Neural crest cell (in vitro differentiated cells): Measurements from ENCODE around the gene BTN2A1. TPM values are rescaled to one million over a fixed set of nuclear protein-coding genes. Genes with fewer than 3 reads are reported as not detected.
"Not testable (repeated sequence)": the region's sequence is repeated elsewhere in the genome, so short reads cannot be mapped to it uniquely, and the experiment has no call there.

ENCODE experiments used
- DNase-seq: peaks from one replicate; pipeline ENCODE4 v3.0.0; 2021; ENCODE audit warnings: low read depth, mixed read lengths, low spot score
- H3K27ac Mint-ChIP-seq: one replicate; pipeline ENCODE4 v1.8.0; 2021; ENCODE audit warnings: mild to moderate bottlenecking, mixed read lengths; ENCODE audit not compliant: unreplicated experiment
- H3K27me3 Mint-ChIP-seq: 2 replicates; pipeline ENCODE4 v1.8.0; 2021; ENCODE audit warnings: low read depth, mild to moderate bottlenecking, mixed read lengths
- H3K36me3 Mint-ChIP-seq: 2 replicates; pipeline ENCODE4 v1.8.0; 2021; ENCODE audit warnings: low read depth, mild to moderate bottlenecking, mixed read lengths
- H3K4me1 Mint-ChIP-seq: 2 replicates; pipeline ENCODE4 v1.8.0; 2021; ENCODE audit warnings: mixed read lengths
- H3K4me3 Mint-ChIP-seq: one replicate; pipeline ENCODE4 v1.8.0; 2021; ENCODE audit warnings: mild to moderate bottlenecking, mixed read lengths
- H3K9me3 Mint-ChIP-seq: 2 replicates; pipeline ENCODE4 v1.8.0; 2021; ENCODE audit warnings: mixed read lengths
- total RNA-seq: library from RNA; stranded (reverse); gene quantifications from 2 replicates; pipeline ENCODE4 v1.2.1, GENCODE V29; 2021
- TF ChIP-seq, protein P1 (sequence below): fragments of 200-600 bp; sonication (generic); conservative IDR thresholded peaks from 2 replicates; pipeline ENCODE4 v1.5.0; 2021; ENCODE audit warnings: antibody characterized with exemption, mild to moderate bottlenecking

Gene BTN2A1
- total RNA-seq, 1 donor from 2014 or later = 25.2 TPM

DNA sequence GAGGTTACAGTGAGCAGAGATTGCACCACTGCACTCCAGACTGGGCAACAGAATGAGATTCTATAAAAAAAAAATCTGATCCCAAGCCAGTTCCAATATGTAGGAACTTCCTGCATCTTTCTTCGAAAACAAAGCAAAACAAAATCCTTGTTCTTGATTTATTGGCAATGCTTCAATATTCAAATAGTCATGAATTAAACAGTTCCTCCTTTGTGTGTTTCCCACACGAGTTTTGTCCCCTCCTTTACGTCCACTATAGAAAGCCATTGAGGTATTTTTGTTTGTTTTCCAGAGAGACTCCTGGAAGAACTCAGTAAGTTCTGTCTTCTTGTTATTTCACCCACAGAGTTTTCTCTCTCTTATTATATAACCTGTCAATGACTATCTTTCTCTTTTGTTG, 49.9 kb downstream of the BTN2A1 start:
- Mint-ChIP-seq H3K9me3 (no peaks in the 10 kb centered on the region), H3K27me3 (peaks cover 34% of the 10 kb centered on the region), H3K4me1 (peaks cover 4% of the 10 kb centered on the region), H3K27ac (no peak overlapping the region), H3K36me3 (no peaks in the 10 kb centered on the region), H3K4me3 (no peak overlapping the region)
- TF ChIP-seq, protein P1, sequence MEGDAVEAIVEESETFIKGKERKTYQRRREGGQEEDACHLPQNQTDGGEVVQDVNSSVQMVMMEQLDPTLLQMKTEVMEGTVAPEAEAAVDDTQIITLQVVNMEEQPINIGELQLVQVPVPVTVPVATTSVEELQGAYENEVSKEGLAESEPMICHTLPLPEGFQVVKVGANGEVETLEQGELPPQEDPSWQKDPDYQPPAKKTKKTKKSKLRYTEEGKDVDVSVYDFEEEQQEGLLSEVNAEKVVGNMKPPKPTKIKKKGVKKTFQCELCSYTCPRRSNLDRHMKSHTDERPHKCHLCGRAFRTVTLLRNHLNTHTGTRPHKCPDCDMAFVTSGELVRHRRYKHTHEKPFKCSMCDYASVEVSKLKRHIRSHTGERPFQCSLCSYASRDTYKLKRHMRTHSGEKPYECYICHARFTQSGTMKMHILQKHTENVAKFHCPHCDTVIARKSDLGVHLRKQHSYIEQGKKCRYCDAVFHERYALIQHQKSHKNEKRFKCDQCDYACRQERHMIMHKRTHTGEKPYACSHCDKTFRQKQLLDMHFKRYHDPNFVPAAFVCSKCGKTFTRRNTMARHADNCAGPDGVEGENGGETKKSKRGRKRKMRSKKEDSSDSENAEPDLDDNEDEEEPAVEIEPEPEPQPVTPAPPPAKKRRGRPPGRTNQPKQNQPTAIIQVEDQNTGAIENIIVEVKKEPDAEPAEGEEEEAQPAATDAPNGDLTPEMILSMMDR = no peak
- DNase-seq = no peak

DNA sequence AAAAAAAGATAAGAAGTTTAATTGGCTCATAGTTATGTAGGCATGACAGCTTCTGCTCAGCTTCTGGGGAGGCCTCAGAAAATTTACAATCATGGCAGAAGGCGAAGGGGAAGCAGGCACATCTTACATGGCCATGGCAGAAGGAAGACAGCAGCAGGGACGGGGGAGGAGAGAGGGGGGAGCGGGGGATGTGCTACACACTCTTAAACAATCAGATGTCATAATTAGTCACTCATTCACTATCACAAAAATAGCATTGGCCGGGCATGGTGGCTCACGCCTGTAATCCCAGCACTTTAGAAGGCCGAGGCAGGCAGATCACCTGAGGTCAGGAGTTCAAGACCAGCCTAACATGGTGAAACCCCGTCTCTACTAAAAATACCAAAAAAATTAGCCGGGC, 53.3 kb downstream of the BTN2A1 start:
- H3K27ac Mint-ChIP-seq, H3K4me1 Mint-ChIP-seq, H3K4me3 Mint-ChIP-seq, DNase-seq, H3K9me3 Mint-ChIP-seq, H3K36me3 Mint-ChIP-seq: not testable (repeated sequence)
- peaks cover 11% of the 10 kb centered on the region for H3K27me3 Mint-ChIP-seq

DNA sequence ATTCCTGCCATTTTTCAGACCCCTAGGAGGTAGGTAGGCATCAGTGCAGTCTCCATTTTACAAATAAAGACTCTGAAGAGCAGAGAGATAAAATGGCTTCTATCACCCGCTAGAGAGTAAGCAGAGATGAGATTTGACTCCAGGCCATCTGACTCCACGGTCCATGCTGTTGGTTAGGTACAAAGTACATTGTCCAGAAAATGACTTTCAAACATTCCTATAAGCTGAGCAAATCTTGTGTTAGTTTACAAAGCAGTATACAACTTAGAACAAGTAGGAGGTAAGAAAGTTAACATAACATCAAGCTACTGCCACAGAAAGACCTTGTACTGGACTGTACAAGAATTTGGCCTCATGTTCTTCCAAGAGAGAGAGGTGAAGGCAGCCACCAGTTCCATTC, 57.2 kb downstream of the BTN2A1 start:
- H3K27ac Mint-ChIP-seq = no peak overlapping the region
- H3K9me3 Mint-ChIP-seq = no peaks in the 10 kb centered on the region
- H3K4me1 Mint-ChIP-seq = peaks cover 21% of the 10 kb centered on the region
- H3K27me3 Mint-ChIP-seq = peaks cover 2% of the 10 kb centered on the region
- TF ChIP-seq, protein P1 = no peak
- H3K36me3 Mint-ChIP-seq = no peaks in the 10 kb centered on the region
- no peak for DNase-seq
- H3K4me3 Mint-ChIP-seq = no peak overlapping the region

DNA sequence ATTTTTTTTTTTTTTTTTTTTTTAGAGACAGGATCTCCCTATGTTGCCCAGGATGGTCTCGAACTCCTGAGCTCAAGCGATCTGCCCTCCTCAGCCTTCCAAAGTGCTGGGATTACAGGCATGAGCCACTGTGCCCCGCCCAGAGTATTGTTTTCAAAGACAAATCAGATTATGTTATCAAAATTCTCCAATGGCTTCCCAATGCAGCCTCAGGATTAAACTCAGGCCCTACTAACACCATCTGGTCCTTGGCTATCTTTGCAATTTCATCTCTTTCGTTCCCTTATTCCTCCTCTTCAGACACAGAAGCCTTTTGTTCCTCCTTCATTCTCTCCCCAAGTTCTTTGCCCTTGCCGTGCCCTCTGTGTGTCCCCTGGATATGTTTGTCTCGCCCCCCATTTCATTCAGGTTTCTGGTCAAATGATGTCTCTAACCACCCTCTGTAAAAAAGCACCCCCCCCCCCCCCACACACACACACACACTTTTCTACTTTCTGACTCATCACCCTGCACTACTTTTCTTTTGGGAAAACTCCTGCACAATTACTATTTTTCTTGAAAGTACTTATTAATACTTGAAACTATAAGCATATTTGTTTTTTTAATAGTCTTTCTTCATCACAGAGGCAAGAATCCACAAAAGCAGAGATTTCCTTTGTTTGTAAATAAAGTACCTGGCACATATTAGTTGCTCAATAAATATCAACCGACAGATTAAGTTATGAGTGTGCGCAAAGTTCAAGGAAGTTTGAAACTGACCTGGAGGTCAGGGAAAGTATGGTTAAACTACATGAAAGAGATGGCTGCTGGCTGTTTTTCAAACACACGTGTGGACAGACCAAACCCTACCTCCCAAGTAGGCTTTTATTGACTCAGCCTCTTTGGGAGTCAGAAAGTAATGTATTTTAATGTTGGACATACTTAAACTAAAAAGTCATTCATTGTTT, 59.0 kb downstream of the BTN2A1 start:
- DNase-seq = no peak
- TF ChIP-seq, protein P1 = no peak
- peak overlapping the region; percentile 59 for H3K4me3 Mint-ChIP-seq

More for the DNA sequence above, 59.0 kb downstream of the BTN2A1 start:
- Mint-ChIP-seq H3K27ac (no peak overlapping the region), H3K9me3 (peaks cover 2% of the 10 kb centered on the region), H3K4me1 (peaks cover 34% of the 10 kb centered on the region), H3K27me3 (peaks cover 13% of the 10 kb centered on the region), H3K36me3 (no peaks in the 10 kb centered on the region)

Other genes with a start within 250 kb of the BTN2A1 start
- gene BTN3A2, start 92.8 kb upstream of the BTN2A1 start, total RNA-seq = 9.6 and 12.5 TPM in 2 replicates
- 24.5 and 25.0 TPM in 2 replicates for gene BTN2A2, start 74.8 kb upstream of the BTN2A1 start, total RNA-seq
- gene BTN3A1, start 55.7 kb upstream of the BTN2A1 start, total RNA-seq = 12.7 and 13.8 TPM in 2 replicates
- 4.2 and 5.1 TPM in 2 replicates for gene BTN3A3, start 17.5 kb upstream of the BTN2A1 start, total RNA-seq
- not detected in 2 replicates for gene BTN1A1, start 42.3 kb downstream of the BTN2A1 start, total RNA-seq
- gene HMGN4, start 80.4 kb downstream of the BTN2A1 start, total RNA-seq = 49.7 and 50.1 TPM in 2 replicates
- 24.8 and 26.3 TPM in 2 replicates for gene ABT1, start 139.0 kb downstream of the BTN2A1 start, total RNA-seq
- gene ZNF322, start 201.8 kb downstream of the BTN2A1 start, total RNA-seq = 47.5 and 52.9 TPM in 2 replicates